Lower lobe of right lung (tissue), 2 donors: Measurements from ENCODE around the gene USP22. TPM values are rescaled to one million over a fixed set of nuclear protein-coding genes. Genes with fewer than 3 reads are reported as not detected.

Experiments used
- ATAC-seq, 2 donors: fragments of 200-7000 bp; cut with Tn5 transposase; one replicate each; pipeline ENCODE4 v1.9.1; 2020 to 2022; ENCODE audit warnings: mild to moderate bottlenecking in 2 of 2, moderate library complexity in 2 of 2
- DNase-seq: peaks from one replicate; pipeline ENCODE4 v3.0.0-alpha.2; 2020
- H3K27ac ChIP-seq: fragments of 200-600 bp; one replicate; pipeline ENCODE4 v1.8.0; 2022
- H3K27me3 ChIP-seq: fragments of 200-600 bp; one replicate; pipeline ENCODE4 v1.8.0; 2022; ENCODE audit warnings: low read depth
- H3K36me3 ChIP-seq: fragments of 200-600 bp; one replicate; pipeline ENCODE4 v1.8.0; 2022; ENCODE audit warnings: mild to moderate bottlenecking
- H3K4me1 ChIP-seq: fragments of 200-600 bp; one replicate; pipeline ENCODE4 v1.8.0; 2022
- H3K4me3 ChIP-seq: fragments of 200-600 bp; one replicate; pipeline ENCODE4 v1.8.0; 2022; ENCODE audit warnings: mild to moderate bottlenecking
- H3K9me3 ChIP-seq: fragments of 200-600 bp; one replicate; pipeline ENCODE4 v1.8.0; 2022
- intact Hi-C: fragments of 100-400 bp; cut with DNase I; formaldehyde crosslinking; loops from one replicate; pipeline ENCODE4 v1.11.0; 2022
- total RNA-seq: library from RNA; stranded (reverse); fragmentation: NEBNext Ultra II Directional; extraction: Animal tissue kit (Norgen Biotek cat#: 25700); gene quantifications from one replicate; pipeline ENCODE4 v1.2.1, GENCODE V29; 2021
- TF ChIP-seq, protein P1 (sequence below): fragments of 200-600 bp; IDR thresholded peaks from one replicate; pipeline ENCODE4 v1.8.0; 2022; ENCODE audit warnings: antibody characterized with exemption, mild to moderate bottlenecking
- donor health status: DM: no; HTN: yes; CAD: no; lungs with severe emphysema.

The USP22 gene
- total RNA-seq, 1 donor from 2014 or later: 154 TPM

DNA sequence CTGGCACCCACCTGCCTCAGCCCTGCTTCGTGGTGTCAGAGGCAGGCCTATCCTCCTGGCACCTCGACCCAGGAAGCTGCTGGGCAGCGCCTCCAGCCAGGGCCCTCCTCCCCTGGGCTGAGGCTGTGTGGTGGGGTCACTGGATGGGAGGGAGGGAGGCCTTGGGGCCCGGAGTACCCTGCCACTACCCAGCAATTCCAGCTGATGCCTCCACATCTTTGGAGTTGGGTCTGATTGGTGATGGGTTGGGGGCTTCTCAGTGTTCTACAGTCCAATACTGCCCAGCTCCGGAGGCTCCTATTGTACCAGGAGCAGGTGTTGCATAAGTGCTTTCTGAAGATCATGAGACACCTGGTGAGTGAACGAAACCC is 48.0 kb downstream of the USP22 start:
- Histone ChIP-seq H3K9me3 (no peaks in the 10 kb centered on the region), H3K4me3 (no peak overlapping the region), H3K4me1 (peaks cover 20% of the 10 kb centered on the region), H3K27ac (no peak overlapping the region), H3K36me3 (peaks cover 12% of the 10 kb centered on the region), H3K27me3 (no peaks in the 10 kb centered on the region)
- intact Hi-C loops: no loop called here
- TF ChIP-seq, protein P1, sequence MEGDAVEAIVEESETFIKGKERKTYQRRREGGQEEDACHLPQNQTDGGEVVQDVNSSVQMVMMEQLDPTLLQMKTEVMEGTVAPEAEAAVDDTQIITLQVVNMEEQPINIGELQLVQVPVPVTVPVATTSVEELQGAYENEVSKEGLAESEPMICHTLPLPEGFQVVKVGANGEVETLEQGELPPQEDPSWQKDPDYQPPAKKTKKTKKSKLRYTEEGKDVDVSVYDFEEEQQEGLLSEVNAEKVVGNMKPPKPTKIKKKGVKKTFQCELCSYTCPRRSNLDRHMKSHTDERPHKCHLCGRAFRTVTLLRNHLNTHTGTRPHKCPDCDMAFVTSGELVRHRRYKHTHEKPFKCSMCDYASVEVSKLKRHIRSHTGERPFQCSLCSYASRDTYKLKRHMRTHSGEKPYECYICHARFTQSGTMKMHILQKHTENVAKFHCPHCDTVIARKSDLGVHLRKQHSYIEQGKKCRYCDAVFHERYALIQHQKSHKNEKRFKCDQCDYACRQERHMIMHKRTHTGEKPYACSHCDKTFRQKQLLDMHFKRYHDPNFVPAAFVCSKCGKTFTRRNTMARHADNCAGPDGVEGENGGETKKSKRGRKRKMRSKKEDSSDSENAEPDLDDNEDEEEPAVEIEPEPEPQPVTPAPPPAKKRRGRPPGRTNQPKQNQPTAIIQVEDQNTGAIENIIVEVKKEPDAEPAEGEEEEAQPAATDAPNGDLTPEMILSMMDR: no peak
- DNase-seq (no peak), ATAC-seq (no peak)

- Histone ChIP-seq H3K4me3 (no peak overlapping the region), H3K4me1 (peaks cover 14% of the 10 kb centered on the region), H3K27ac (no peak overlapping the region), H3K9me3 (no peaks in the 10 kb centered on the region), H3K36me3 (peaks cover 6% of the 10 kb centered on the region), H3K27me3 (no peaks in the 10 kb centered on the region)
- intact Hi-C loops: no loop called here
- TF ChIP-seq, protein P1: no peak
- ATAC-seq: peak; percentile 28 to 49
- peak; percentile 65 for DNase-seq
These were observed 48.7 kb downstream of the USP22 start for GRCh38 chr17:20993863-20994778.

GRCh38 chr17:20992987-20993862 is 49.6 kb downstream of the USP22 start:
- TF ChIP-seq, protein P1: peak; percentile 93
- H3K27me3 ChIP-seq: no peaks in the 10 kb centered on the region
- H3K36me3 ChIP-seq: no peaks in the 10 kb centered on the region
- peak; percentile 68 to 69 for ATAC-seq
- DNase-seq: no peak
- H3K4me3 ChIP-seq: no peak overlapping the region
- peaks cover 5% of the 10 kb centered on the region for H3K4me1 ChIP-seq
- no peaks in the 10 kb centered on the region for H3K9me3 ChIP-seq
- intact Hi-C loops: no loop called here
- H3K27ac ChIP-seq: no peak overlapping the region

DNA sequence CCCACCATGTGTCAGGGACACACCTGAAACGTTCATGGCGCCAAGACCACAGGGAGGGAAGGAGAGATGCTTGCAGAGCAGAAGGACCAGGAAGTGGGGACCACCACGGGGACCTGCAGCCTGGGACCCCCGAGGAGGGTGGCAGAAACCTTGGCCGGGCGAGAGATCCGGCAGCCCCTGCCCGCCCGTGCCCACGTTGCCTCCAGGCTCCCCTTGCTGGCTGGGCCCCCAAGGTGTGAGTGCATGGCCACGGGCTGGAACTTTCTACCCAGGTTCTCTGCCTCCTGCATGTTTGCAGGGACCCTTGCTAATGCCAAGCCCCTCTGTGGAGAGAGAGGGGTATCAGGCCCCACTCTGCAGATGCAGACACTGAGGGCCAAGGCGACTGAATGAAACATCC is 50.4 kb downstream of the USP22 start:
- no peaks in the 10 kb centered on the region for H3K4me1 ChIP-seq
- H3K4me3 ChIP-seq: no peak overlapping the region
- H3K36me3 ChIP-seq: no peaks in the 10 kb centered on the region
- DNase-seq: no peak
- H3K27ac ChIP-seq: no peak overlapping the region
- no peaks in the 10 kb centered on the region for H3K9me3 ChIP-seq
- intact Hi-C loops: no loop called here
- ATAC-seq: no peak
- TF ChIP-seq, protein P1: no peak
- no peaks in the 10 kb centered on the region for H3K27me3 ChIP-seq

DNA sequence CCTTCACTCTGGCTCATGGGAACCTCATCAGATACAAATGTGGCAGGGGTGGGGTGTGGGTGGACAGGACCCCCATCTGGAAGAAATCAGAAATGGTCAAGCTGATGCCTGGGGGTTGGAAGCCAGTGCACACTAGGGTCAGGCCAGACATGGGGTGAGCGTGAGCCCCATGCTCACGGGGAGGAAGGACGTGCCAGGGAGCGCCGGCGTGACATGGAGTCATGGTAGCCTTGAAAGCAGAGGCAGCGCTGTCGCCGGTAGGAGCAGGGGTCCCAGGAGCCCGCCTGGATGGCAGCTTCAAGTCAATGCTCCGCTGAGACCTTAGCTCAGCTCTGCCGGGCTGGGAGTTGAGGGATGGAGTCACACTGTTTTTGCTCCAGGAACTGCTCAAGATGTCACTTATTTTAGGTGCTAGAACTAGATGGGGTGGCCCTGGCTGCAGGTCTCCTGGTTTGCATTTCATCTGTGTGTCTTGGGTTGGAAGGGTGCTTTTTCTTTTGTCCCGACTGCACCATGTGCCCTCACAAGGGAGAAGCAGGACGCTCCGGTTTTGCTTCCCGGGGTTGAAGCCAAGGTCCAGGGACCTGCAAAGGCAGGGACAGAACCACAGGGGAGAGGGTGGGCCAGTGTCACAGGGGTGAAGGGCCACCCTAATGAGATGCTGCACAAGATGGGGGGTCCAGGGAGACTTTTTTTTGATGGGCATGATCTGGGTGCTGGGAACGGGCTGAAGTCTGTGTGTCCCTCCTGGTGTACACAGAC is 51.4 kb downstream of the USP22 start:
- H3K9me3 ChIP-seq: no peaks in the 10 kb centered on the region
- intact Hi-C loops: no loop called here
- H3K36me3 ChIP-seq: no peaks in the 10 kb centered on the region
- ATAC-seq (no peak), DNase-seq (no peak)
- TF ChIP-seq, protein P1: no peak
- no peaks in the 10 kb centered on the region for H3K4me1 ChIP-seq
- H3K4me3 ChIP-seq: no peak overlapping the region
- H3K27ac ChIP-seq: no peak overlapping the region
- no peaks in the 10 kb centered on the region for H3K27me3 ChIP-seq
